HT1080 (cell line): Measurements from ENCODE around the gene PRMT5. TPM values are rescaled to one million over a fixed set of nuclear protein-coding genes. Genes with fewer than 3 reads are reported as not detected.
"Not testable (repeated sequence)": the region's sequence is repeated elsewhere in the genome, so short reads cannot be mapped to it uniquely, and the experiment has no call there.

Experiments
- DNase-seq: peaks from one replicate; pipeline ENCODE4 v3.0.0-alpha.2; 2015; ENCODE audit warnings: low read depth
- total RNA-seq: library from RNA; depleted of rRNA; stranded (reverse); fragments of >200 nt; shearing (Covaris generic); gene quantifications from 2 replicates; pipeline ENCODE4 v1.2.3, GENCODE V29; 2014

PRMT5 gene
- total RNA-seq, 1 experiment from 2014 or later: 127 TPM

DNA sequence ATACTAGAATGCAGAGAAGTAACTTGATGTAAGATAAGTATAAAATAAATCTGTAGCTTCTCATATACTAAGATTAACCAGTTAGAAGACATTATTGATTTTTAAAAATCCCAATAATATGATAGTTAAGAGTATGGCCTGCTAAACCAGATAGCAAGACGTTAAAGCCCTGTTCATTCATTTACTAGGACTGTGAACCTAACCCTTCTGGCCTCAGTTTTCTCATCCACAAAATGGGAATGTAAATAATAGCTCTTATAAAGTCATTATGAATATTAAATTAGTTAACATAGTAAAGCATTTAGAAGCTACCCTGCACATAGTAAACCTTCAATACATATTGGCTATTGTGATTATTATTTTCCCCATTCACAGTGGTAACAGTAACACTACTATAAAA, 6.0 kb upstream of the PRMT5 start:
- no peak for DNase-seq

DNA sequence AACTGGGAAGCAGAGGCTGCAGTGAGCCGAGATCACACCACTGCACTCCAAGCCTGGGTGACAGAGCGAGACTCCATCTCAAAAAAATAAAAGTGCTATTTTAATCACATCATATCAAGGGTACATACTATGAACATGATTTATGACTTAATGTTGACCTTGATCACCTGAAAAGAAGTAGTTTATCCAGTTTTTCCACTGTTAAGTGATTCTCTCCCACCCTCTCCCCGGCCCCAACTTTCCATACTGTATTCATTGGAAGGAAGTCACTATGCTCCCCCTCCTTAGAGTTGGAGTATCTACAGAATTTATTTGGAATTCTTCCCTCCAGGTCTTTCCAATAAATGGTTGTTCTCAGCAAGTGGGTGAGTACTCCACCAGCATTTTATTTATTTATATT, 3.0 kb upstream of the PRMT5 start:
- no peak for DNase-seq

DNA sequence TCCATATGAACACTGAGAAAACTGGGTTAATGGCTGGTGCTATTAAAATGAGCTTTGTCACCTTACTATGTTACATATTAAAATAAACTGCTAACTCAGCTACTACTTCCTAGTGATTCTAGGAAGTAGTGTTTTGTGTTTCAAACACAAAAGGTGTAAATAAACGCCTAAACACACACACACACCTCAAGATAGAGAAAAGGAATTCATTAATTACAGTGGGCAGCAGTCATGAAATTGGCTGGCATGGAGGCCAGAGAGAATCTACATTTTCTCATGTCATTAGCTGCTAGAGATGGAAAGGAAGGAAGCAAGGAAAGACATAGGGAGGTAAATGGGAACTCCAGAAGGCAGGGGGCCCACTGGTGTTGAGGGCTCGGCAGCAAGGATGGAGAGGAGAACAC, 787 bp upstream of the PRMT5 start:
- no peak for DNase-seq

DNA sequence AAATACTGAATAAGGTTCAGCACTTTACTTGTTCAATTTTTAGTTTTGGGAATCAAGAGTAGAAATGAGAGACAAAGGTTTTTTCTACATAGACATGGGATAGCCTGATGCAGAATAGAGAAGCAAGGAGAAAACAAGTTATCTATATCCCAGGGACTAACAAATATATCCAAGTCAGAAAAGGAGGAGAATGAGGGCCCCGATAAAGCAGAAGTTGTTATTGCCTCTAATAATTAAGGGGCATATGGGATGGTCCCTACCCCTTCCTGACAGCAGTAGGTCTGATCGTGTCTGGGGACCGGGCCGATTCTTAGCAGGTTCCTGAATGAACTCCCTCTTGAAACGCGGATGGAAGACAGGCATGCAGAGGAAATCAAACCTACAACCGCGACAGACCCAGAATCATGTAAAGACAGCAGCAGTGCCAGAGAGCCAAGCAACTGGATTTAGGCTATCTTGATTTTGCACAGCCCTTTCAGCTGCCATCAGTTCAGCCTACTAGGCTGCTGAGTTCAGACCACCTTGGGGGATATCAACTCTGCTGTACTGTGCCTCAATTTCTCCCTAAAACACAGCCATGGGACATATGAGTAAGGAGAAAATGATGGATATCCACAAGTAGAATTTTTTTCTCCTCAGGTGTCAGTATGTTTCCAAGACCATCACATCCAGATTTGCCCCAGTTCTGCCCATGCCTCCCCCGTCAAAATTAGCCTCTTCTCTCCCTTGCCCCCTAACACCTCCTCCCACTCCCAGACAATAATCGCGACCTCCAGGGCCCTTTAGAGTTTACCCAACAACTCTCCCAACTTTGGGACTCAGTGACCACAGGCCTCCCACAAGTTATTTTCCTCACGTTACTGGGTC, 706 bp downstream of the PRMT5 start:
- DNase-seq: no peak

DNA sequence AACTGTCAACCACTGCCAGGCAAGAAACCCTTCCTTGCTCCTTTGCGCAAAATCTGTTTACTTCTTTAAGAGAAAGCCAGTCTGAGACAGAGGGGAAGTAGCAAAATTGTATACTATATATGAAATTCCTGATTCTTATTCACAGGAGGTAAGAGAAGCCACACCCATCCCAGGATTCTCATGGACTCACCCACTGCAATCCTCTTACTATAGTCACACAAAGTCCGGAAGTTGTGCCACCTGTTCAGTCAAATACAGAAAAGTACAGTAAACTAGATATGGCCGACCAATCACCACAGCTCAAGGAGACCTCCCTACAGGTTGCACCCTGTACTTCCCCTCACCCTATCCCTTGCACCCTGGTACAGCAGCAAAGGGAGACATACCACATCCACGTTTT, 2.9 kb downstream of the PRMT5 start:
- DNase-seq: peak; percentile 32

DNA sequence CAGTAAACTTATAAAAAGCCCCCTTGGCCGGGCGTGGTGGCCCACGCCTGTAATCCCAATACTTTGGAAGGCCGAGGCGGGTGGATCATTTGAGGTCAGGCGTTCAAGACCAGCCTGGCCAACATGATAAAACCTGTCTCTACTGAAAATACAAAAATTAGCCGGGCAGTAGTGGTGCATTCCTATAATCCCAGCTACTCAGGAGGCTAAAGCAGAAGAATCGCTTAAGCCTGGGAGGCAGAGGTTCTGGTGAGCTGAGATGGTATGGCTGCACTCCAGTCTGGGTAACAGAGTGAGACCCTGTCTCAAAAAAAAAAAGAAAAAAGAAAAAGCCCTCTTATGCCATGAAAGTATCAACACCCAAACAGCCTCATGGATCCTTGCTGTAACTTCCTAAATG, 3.7 kb downstream of the PRMT5 start:
- no peak for DNase-seq

DNA sequence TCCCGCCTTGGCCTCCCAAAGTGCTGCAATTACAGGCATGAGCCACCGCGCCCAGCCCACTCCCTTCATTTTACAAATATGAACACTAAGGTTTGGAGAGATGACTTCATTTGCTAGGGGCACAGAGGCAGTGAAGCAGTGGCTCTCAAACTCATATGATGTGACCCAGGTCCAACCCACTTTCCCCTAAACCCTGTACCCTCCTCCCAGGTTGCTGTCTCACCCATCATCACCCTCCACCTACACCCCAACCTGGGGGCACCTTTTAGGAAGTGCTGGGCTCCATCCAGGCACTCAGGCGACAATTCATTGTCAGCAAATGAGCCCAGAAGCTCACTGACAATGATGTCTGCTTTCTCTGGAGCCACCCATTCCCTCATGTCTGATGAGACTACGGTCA, 5.4 kb downstream of the PRMT5 start:
- DNase-seq: no peak

DNA sequence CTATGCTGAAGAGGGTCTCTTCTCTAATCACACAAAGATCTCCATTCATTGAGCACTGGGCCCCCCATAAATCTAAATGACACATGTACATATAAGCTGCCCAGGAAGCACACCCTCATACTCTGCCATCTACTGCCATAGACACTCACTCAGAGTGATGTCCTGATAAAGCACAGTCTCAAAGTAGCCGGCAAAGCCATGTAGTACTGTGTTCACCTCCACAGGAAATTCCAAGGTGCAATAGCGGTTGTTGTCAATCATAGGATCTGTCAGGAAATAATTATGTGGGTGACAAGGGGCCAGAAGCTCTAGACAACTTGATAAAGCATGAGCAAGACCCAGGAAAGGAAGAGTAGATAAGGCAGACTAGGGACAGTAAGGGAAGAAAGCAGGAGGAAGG, 6.9 kb downstream of the PRMT5 start:
- DNase-seq: no peak

DNA sequence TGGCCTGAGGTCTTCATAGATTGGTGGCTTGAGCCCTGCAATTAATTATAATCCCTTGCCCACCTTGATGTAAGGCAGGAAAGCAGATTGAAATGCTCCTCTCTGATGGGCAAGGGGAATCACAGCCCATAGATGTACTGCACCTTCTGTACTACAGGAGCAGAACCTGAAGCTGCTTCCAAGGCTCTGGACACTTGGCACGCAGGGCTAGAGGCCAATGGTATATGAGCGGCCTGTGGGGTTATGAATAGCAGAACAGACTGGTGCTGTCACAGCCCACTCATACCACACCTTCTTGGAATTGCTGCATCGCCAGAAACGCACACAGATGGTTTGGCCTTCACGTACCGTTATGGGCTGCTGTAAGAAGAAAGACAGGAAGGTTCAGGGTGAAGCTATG, 8.5 kb downstream of the PRMT5 start:
- DNase-seq: no peak

DNA sequence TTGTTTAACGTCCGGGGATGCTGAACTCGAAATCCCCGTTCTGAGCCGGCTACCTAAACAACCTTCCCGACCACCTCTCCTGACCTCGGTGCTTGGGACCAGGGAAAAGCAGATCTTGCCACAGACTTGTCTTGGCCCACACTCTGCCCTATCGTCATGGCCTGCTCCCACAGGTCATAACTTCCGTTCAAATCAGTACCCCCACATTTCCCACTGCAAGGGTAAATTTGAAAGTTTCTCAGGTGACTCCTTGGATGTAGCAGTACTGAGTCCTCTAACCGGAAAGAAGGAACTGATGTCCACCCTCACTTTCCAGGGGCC, 9.6 kb downstream of the PRMT5 start:
- no peak for DNase-seq

DNA sequence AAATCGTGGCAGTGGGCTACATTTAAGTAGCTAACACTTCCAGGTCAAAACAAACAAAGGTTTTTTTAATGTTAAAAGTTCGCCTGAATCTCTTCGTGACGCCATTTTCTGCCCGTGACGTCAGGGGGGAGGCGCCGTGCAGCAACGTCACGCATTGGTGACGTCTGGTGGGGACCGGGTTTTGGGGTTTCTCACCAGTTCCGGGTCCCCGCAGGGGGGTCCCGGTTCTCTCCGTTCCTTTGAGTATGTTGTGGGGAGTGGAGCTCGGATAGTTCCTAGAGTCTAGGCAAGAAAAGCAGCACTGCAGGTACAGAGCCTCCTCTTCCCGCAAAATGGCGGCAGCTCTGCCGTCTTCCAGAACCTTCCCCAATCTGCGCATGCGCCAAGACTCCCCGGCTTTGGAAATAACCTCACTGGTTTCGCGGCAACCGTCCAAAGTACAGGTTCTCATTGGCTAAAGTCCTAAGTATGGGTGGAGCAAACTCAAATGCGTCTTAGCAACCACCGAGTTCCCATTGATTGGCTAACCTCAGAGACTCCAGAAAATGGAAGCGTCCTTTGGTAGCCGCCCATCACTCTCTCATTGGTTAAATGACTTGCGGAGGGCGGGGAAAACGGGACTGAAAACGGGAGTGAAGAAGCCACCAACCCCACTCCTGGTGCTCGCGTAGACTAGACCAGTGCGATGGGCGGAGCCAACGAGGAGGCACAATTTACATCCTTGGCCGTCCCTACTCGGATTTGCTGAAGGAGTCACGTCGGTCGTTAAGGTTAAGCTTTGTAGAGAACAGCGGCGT, 10.2 kb downstream of the PRMT5 start, which contains the start of gene RBM23:
TSS of gene RBM23 (minus strand) at position 346 of the 797 bp plus-strand sequence.
- peak; percentile 97 for DNase-seq

DNA sequence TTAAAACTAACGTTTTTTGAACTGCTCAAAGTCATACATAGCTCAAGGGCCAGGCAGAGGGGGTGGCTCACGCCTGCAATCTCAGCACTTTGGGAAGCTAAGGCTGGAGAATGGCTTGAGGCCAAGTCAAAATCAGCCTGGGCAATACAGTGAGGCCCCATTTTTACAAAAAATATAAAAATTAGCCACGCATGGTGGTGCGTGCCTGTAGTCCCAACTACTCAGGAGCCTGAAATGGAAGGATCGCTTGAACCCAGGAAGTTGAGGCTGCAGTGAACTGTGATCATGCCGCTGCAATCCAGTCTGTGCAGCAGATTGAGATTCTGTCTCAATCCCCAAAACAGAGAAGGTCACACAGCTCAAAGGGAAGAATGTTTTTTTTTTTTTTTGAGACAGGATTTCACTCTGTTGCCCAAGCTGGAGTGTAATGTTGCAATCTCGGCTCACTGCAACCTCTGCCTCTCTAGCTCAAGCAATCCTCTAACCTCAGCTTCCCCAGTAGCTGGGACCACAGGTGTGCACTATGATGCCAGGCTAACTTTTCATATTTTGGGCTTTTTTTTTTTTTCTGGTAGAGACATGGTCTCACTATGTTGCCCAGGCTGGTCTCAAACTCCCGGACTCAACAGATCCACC, 13.2 kb downstream of the PRMT5 start:
- no peak for DNase-seq

DNA sequence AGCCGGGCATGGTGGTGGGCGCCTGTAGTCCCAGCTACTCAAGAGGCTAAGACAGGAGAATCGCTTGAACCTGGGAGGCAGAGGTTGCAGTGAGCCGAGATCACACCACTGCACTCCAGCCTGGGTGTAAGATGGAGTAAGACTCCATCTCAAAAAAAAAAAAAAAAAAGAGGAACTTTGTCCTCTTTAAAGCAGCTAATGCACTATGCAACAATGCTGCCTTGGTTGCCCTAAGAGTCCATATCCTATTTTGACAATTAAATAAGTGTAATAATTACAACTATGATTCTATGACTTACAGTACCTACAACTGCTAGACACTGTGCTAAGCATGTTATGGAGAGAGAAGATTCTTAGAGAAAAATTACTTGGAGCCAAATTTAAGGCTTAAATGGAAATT, 14.3 kb downstream of the PRMT5 start:
- not testable (repeated sequence) for DNase-seq

DNA sequence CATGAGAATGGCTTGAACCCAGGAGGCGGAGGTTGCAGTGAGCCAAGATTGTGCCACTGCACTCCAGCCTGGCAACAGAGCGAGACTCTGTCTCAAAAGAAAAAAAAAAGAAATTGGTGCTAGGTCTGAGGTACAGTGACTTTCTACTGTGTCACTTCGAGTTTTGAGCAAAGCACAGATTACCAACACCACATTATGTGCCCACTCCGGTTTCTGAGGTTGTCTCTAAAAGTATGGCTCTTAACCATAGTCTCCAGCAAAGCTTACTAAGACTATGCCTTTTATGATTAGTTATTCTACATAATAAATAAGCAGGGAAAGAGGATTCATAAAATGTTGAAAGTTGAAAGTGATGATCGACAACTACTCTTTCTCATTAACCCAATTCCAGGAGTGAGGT, 18.3 kb downstream of the PRMT5 start:
- DNase-seq: no peak

DNA sequence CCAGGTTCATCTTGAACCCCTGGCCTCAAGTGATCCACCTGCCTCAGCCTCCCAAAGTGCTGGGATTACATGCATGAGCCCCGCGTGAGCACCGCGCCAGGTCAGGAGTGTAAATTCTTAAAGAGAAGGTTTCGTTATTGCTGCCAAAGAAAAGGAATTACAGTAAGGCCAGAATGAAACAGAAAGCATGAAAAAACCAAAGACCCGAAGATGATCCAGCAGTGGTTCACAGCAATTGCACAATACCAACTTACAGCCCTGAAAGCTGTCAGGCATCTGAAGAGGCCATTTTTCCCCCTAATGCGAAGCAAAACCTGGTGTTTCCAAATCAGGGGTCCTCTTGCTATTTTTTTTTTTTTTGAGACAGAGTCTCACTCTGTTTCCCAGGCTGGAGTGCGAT, 20.6 kb downstream of the PRMT5 start:
- no peak for DNase-seq

DNA sequence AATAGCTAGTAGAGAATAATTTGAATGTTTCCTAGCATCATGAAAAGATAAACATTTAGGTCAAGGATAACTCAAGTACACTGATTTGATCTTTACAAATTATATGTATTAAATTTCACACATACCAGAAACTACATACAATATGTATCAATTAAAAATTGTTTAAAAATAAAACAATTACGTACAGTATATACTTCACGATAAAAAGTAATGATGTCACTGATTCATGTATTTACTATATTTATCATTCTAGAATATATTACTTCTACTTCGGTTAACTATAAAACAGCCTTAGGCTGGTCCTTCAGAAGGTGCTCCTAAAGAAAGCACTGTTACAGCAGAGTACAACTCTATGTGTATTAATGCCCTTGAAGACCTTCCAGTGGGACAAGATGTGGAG, 21.7 kb downstream of the PRMT5 start:
- no peak for DNase-seq

DNA sequence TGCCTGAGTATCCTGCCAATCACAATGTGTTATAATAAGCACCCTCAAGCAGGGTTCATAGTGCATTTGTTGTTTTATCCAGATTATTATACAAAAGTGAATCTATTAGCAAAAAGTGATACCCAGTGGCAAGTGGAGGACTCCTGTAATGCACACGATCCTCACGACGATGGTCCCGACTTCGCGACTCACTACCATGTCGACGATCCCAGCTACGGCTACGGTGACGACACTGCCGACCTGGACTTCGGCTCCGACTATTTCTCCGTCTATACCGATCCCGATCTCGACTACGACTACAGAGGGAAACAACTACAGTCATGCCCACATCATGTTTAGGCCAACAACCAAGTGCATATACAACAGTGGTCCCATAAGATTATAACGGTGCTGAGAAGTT, 23.1 kb downstream of the PRMT5 start:
- DNase-seq: no peak

DNA sequence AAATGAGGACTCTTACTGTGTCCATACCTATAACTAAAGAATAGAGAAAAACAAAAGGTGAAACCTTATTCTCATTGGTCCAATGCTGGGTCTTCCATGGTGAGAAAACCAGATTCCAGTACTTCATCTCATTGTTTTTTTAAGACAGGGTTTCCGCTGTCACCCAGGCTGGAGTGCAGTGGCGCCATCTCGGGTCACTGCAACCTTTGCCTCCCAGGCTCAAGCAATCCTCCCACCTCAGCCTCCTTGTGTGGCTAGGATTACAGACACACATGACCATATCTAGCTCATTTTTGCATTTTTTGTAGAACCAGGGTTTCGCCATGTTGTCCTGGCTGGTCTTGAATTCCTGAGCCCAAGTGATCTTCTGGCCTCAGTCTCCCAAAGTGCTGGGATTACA, 23.5 kb downstream of the PRMT5 start:
- DNase-seq: no peak

DNA sequence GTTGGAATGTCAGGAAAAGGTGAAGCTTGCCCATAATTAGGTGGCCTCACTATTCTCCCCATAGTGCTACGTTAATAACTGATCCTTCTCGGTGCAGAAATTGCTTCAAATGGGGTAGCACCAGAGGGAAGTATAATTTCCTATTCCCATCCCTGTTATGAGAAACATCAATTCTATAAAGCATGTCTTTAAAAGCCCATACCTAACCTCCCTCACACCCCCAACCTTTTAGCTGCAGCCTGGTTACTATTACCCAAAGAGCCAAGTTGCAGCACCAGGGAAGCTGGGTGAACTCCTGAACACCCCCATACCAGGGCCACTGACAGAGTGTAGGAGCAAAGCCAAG, 25.5 kb downstream of the PRMT5 start:
- no peak for DNase-seq

DNA sequence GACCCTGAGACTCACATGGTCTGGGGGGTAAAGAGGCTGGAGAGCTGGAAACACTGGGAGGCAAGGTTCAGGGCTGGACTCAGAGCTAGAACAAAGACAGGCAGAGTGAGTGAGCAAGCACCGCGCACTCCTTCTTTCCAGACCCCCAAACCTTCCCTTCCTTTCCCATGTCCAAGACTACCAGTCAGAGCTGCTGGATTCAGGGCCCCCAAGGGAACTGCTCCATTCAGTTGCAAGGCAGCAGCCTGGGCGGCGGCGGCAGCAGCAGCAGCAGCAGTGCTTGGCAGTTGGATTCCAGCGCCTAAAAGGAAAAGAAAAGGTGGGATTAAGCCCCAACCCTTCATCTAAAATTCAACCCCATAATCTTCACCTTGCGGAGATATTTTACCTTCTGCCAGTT, 27.4 kb downstream of the PRMT5 start:
- no peak for DNase-seq

DNA sequence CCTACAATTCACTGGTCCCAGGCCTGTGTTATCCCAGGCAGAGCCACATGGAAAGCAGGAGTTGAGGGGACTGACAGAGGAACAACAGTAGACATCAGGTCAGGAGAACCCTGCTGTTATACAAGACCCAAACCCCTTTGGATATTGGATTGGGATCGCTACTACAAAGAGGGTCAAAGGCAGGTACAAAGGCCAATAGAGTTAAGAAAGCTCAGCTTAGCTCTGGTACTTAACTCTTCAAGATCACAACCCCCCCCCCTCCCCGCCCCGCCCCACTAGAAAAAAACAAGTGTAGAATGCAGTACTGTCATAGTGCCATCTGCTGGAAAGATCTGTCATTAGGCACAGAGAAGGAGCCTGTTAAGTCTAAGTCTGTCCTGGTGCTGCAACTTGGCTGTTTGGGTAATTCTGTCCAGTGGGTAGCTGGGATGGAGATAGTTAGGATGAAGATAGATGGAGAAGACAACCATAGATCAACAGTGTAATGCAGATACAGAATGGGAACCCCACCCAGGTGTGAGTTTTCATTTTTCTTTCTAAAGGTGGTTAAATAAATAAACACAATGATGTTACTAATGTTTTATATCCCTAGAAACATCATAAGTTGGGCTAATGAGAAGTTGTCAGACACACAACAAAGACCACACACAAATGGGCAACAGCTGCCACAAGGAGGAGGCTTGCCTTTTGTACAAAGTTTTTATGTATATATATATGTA, 28.9 kb downstream of the PRMT5 start:
- DNase-seq: peak; percentile 70
